ENCODE measurements around the gene BLZF1. TPM values are rescaled to one million over a fixed set of nuclear protein-coding genes. Genes with fewer than 3 reads are reported as not detected.

The BLZF1 gene
- total RNA-seq, 1 donor from 2014 or later = 21.3 TPM

Other genes starting within 250 kb of the BLZF1 start
- gene NME7, start 398 bp upstream of the BLZF1 start, total RNA-seq = 12.9 and 13.9 TPM in 2 replicates
- 0.47 and 1.2 TPM in 2 replicates for gene CCDC181, start 59.3 kb downstream of the BLZF1 start, total RNA-seq
- 11.2 and 14.6 TPM in 2 replicates for gene SLC19A2, start 117.7 kb downstream of the BLZF1 start, total RNA-seq
- not detected in 2 replicates for gene F5, start 218.3 kb downstream of the BLZF1 start, total RNA-seq